ENCODE data around the gene SERPINA3.
"Not testable (repeated sequence)": the region's sequence is repeated elsewhere in the genome, so short reads cannot be mapped to it uniquely, and the experiment has no call there.

SERPINA3 gene

DNA sequence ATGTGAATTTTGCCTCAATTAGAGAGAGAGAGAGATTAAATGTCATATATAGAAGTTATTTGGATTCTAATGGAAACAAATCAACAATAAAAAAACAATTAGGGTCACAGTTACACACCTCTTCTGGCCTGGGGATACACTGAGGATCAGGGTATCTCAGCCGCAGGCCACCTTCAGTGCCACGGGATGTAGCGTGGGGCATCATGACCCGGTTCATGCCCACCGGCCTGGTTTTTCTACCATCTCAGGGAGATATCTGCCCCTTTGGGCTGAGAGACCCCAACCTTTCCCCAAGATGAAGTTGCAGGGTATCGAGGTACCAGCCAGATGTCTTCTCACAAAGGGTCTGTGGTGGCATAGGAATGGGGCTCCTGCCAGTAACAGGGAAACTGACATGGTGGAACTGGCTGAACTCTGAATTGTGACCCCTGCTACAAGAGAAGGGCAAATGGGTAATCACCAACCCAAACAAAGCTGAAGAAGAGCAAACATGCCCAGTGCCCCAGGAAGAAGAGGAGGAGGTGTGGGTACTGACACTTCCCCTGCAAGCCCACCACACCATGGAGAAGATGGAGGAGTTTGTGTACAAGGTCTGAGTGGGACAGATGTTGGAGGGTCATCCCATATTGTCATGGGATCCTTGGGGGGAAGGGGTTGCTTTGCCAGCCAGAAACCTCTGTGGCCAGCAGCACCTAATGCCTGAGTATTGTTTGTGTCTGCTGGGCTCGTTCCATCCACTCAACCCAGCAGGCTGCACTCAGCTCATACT lies 19.5 kb downstream of the SERPINA3 start:
- FAIRE-seq (no peak), DNase-seq (ENCODE audit: low spot score) (no peak)

DNA sequence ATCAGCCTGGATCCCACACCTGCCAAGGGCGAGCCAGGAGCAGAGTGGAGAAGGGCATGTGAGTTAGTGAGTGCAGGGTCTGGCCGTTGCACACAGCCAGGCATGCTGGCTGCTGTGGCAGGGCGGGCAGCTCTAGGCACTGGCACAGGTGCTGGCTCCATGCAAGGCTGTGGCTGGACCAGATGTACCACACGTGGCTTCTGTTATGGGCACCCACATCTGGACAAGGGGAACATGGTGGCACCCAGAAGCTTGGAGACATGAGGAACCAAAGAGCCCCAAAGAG lies 20.1 kb downstream of the SERPINA3 start:
- no peak for FAIRE-seq
- DNase-seq (ENCODE audit: low spot score), result no peak

DNA sequence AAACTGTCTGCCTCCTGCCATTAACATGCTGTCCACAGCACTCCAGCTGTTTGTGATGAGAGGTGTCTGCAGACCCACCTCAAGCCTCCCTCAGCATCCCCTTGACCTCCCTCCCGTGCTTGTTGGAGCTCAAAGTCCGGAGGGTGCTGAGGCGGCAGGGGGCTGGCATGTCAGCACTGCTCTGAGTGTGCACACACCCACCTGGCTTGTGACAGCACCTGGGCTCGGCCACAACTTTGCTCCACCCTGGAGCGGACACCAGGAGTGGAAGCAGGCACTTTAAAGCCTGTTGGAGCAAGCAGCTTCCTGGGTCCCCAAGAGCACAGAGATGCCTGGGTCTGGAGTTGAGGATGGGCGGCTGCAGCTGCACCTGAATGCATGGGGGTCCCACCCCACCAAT lies 20.9 kb downstream of the SERPINA3 start:
- no peak for DNase-seq (ENCODE audit: low spot score)
- FAIRE-seq, result no peak

DNA sequence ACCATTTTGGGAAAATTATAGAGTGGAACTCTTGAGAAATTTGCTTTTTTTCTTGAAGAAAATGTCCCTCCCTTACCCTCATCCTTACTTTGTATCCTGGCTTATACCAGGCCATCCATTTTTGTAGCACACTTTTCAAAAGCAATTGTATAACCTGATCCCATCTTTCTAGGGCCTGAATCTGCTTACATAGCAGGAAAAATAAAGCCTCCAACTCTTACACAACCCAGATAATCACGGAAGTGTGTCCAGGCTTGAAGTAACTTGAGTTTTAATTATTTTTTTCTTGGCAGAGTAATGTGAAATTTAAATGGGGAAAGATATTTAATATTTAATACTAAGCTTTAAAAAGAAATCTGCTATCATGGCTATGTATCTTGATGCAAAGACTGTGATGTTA lies 23.0 kb downstream of the SERPINA3 start:
- FAIRE-seq (no peak), DNase-seq (ENCODE audit: low spot score) (no peak)

DNA sequence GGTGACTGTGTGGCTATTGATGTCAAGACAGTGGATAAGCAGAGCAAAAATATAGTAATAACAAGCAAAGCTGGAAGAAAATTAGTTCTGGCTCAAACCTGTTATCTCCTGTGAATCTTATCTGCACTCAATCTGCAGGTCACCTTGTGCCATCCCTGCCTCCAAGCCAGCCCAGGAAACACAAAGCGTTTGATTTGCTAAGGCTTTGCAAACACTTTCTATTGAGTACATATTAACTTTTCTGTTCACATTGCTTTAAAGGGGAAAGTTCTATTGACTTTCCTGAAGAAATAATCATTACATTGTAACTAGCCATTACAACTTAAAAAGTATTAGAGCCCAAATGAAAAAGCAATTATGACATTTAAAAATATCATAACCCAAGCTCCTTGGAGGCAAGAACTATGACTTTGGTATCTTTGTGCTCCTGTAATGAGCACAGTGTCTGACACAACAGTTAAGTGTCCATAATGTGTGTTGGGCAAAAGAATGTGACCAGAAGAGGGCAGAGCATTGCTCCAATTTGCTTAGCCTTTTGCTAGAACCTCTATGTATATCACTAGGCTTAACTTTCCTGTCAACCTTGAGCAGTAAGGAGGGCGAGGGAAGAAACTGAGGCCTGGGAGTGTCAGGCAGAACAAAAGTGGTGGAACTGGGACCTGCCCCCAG lies 24.7 kb downstream of the SERPINA3 start:
- no peak for DNase-seq (ENCODE audit: low spot score)
- no peak for FAIRE-seq

DNA sequence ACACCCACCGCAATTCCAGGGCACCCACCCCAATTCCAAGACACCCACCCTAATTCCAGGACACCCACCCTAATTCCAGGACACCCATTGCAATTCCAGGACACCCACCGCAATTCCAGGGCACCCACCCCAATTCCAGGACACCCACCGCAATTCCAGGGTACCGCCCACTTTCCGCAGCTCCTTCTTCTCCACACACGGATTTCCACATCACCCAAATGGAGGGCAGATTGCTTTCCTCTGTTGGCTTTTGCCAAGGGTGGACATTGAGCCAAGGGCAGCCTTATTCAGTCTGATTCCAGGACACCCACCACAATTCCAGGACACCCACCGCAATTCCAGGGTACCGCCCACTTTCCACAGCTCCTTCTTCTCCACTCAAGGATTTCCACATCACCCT lies 25.6 kb downstream of the SERPINA3 start:
- FAIRE-seq; DNase-seq (ENCODE audit: low spot score): not testable (repeated sequence)

DNA sequence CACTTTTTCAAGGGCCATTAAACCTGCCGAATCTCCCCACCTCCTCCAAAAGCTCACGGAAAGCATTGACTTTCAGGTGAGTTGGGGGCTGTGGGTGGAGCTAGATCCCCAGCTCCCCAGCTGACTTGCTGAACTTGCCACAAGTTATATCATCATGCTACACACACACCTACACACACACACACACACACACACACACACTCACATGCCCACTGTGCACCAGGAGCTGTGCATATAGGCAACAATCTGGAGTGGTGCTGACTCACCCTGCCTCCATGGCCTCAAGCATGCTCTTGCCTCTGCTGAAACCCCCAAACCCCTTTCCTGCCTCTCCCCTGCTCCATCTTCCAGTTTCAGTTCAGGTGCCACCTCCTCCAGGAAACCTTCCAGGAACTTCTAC lies 26.1 kb downstream of the SERPINA3 start:
- no peak for DNase-seq (ENCODE audit: low spot score)
- FAIRE-seq, result no peak

DNA sequence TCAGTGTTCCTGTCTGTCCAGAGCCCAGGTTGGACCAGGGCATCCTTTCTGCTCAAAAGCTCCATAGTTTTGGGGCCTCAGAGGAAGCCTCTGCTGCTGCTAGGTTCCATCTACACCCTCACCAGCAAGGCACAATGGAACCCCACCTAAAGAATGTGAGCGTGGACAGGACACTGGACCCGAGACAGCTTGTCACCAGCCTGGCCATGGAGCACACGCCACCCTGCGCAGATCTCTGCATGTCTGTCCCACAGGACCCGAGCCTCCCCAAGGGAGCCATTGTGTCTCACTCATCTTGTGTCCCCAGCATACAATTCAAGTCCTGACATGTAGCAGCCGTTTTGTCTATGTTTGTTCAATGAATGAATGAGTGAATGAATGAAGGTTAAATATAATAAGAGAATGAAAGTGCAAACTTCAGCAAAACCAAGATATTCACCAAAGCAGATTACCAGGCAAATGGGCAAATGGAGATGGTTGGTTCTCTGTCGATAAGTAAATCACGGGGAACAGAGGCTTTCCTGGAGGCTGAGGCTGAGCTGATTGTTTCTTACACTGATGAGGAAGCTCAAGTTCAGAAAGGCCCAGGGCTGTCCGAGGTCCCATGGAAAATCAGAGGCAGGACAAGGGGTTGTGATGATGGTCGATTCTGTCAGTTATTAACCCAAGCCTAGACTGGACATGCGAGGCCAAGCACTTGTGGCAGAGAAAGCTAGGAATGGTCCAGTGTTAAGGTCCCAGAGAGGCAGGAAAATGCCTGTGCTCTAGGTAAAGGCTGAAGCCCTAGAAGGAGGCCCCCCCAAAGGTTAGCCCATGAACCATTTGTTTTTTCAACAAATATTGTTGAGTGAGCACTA lies 27.0 kb downstream of the SERPINA3 start:
- FAIRE-seq, result no peak

DNA sequence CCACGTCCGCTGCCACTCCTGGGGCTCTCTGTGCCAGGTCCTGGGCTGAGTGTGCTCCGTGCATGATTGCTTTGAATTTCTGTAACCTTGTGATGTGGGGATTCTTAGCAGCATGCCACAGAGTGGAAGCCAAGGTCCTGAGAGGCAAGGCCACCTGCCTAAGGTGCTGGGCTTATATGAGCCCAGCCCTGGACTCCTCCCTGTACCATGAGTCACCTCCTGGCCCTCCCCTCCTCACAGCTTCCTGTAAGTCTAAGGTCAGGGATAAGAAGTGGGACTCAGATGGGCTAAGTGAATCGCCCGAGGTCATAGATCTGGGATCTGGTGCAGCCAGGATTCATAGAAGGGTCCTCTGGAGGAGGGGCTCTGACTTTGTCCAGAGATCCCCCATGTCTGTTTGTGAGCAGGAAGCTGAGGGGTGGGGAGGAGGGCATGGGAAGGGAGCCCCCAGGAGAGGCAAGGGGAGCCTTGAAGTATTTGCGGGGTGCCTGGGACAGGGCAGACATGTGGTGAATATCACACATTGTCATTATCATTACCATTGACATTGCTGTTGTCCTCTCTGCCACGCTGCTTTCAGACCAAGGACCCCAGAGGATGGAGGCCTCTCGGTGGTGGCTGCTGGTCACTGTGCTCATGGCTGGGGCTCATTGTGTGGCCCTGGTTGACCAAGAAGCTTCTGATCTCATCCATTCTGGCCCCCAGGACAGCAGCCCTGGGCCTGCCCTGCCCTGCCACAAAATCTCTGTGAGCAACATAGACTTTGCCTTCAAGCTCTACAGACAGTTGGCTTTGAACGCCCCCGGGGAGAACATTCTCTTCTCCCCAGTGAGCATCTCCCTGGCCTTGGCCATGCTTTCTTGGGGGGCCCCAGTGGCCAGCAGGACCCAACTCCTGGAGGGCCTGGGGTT lies 28.8 kb downstream of the SERPINA3 start:
- DNase-seq (ENCODE audit: low spot score) (no peak), FAIRE-seq (no peak)

More for the DNA sequence above, 27.0 kb downstream of the SERPINA3 start:
- DNase-seq (ENCODE audit: low spot score), result no peak

DNA sequence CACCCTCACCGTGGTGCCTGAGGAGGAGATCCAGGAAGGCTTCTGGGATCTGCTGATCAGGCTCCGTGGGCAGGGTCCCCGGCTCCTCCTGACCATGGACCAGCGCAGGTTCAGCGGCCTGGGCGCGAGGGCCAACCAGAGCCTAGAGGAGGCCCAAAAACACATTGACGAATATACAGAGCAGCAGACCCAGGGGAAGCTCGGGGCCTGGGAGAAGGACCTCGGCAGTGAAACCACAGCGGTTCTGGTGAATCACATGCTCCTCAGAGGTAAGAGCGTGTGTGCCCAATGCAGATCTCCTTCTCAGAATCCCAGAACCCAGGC lies 29.4 kb downstream of the SERPINA3 start:
- DNase-seq (ENCODE audit: low spot score) (no peak), FAIRE-seq (no peak)

DNA sequence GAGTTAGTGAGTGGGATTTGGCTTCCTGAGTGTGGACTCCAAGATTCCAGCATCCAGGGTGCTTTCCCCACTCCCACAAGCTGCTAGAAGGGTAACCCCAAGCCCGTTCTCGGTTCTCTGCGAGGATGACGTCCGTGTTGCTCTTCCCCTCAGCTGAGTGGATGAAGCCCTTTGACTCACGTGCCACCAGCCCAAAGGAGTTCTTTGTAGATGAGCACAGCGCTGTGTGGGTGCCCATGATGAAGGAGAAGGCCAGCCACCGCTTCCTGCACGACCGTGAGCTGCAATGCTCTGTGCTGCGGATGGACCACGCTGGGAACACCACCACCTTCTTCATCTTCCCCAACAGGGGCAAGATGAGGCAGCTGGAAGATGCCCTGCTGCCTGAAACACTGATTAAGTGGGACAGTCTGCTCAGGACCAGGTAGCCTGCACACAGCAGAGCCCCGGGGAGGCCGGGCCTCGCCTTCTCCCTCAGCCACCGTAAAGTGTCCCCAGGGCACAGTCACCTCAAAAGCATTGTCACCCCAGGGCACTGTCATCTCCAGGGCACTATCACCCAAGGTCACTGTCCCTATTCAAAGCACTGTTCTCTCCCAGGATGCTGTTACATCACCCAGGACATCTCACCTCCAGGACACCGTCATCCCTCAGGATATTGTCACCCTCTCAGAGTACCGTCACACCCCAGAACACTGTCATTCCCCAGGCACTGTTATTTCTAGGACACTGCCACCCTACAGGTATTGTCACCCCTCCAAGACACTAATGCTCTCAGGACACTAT lies 31.3 kb downstream of the SERPINA3 start:
- DNase-seq (ENCODE audit: low spot score), result no peak
- no peak for FAIRE-seq

DNA sequence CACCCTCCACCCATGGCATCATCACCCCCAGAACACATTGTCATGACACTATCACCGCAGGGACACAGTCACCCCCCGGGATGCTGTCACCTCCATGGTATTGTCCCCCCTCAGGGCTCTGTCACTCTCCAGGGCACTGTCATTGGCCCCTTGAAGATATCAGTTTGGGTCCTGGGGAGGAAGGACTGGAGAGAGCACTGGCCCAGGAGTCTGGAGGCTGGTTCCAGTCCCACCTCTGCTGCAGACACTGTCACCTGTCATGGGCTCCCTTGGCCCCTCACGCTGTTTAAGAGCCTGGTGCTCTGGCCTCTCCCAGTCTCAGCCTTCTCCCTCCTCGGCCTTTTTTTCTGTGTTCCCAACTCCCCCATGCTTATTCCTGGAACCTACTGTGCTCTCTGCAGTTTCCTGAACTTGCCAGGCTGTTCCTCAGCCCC lies 31.9 kb downstream of the SERPINA3 start:
- DNase-seq (ENCODE audit: low spot score) (no peak), FAIRE-seq (no peak)

DNA sequence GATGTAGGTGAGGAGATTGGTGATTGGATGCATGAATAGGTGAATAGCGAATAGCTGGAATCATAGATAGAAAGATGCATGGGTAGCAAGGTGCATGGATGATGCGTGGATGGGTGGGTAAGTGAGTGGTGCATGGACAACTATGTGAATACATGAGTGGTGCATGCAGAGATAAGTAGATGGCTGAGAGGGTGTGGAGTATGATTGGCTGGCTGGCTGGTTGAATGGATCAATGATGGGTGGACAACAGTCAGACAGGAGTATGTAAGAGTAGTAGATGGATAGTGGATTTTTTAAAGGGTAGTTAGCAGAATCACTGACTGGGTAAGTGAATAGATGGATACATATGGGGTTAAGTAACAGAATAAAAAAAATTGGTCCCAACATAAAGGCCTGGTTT lies 33.9 kb downstream of the SERPINA3 start:
- DNase-seq (ENCODE audit: low spot score) (no peak), FAIRE-seq (no peak)

DNA sequence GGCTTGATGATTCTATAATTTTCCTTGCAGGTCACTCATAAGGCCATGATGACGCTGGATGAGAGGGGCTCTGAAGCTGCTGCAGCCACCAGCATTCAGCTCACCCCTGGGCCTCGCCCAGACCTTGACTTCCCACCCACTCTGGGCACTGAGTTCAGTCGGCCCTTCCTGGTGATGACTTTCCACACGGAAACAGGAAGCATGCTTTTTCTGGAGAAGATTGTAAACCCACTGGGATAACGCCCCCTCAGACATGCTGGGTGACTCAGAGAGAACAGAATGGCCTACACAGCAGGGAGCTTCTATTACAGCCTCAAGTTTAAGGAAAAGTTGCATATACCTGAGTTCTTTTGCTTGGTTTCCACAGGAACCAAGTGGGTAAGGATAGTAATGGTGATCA lies 34.3 kb downstream of the SERPINA3 start:
- FAIRE-seq, result no peak
- no peak for DNase-seq (ENCODE audit: low spot score)

DNA sequence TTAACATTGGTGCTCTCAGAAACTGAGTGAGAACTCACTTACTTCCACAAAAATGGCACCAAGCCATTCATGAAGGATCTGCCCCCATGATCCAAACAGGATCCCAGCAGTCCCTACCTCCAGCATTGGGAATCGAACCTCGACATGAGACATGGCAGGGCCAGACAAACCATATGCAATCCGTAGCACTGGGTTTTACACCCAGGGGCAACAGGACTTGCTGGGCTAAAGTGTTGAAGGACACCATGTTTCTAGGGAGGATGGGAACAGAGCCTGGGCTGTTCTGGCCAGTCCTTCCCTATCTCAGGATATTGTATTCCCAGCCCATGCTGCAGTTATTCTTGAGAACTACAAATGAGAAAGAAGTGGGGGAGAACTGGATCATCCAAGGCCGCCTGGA lies 36.6 kb downstream of the SERPINA3 start:
- no peak for FAIRE-seq

DNA sequence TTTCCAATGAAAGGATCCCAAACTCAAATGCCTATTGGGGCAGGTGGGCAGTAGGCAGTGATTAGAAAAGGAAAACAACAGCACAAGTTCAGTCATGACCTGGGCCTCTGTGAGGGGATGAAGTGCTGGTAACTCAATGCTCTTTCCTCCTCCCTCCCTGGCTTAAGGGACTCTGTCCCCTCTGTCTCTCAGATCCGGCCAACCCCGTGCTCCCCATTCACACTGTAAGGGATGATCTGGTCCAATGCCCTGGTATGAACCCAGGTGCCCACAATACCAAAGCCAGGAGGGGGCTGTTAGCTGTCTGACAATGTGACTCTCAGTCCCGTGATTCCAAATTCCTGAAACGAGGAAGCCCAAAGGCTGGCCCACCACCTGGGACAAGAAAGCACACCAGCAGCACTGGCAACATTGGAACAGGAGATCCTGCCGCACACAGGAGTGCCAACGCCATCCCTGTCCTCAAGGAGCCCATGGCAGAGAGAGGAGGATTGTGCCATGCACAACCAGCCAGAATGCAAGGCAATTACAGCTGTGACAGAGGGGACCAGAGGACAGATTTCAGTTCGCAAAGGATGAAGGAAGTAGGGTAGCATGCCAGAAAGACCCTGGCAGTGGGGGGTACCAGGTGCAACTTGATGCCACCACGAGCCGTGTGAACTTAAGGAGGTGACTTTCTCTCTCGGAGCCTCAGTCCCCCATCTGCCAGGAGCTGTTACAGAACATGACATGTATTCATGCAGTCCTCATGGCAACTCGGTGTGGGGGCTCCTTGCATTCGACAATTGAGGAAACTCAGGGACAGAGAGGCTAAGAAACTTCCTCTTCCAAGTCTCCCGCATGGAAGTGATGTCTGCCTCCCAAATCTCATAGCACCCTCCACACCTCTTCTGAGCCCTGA lies 37.6 kb downstream of the SERPINA3 start:
- no peak for DNase-seq (ENCODE audit: low spot score)
- FAIRE-seq, result no peak

More for the DNA sequence above, 36.6 kb downstream of the SERPINA3 start:
- DNase-seq (ENCODE audit: low spot score), result no peak

DNA sequence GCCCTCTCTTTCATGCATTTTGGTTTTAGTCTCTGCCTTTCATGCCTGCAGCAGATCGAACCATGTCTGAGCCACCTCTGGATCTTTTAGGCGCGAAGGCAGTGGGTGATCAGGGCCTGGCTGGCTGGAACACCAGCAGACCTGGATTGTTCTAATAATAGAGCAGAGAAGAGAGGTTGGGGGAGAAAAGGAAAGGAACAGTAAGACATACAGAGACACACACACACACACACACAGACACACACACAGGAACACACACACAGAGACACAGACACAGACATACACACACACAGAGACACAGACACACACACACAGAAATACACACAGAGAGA lies 38.2 kb downstream of the SERPINA3 start:
- FAIRE-seq, result no peak
- DNase-seq (ENCODE audit: low spot score), result no peak

DNA sequence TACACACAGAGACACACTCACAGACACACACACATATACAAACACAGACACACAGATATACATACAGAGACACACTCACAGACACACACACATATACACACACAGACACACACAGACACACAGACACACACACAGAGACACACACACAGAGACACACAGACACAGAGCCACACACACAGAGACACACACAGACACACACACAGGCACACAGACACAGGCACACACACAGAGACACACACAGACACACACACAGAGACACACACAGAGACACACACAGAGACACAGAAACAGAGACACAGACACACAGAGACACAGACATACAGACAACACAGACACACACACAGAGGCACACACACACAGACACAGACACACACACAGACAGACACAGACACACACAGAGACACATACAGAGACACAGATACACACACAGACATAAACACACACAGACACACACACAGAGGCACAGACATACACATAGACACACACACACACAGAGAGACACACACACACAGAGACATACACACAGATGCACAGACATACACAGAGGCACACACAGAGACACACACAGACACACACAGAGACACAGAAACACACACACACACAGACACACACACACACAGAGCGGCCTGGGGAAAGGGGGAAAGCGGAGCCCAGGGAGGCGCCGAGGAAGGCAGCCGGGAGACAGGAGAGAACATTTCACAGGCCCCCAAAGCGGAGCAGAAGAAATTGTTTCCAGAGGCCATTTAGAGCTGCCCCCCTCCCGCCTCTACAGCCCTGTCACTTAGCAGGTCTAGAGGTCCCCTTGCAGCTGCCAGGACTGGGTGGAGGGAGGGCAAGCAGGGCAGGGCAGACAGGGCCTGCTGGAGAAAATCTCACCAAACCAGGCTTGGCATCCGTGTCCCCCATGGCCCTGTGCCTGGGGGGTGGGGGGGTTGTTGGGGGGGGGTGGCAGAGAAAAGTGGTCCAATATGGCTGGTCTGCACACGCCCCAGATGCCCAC lies 38.9 kb downstream of the SERPINA3 start:
- FAIRE-seq (peak; percentile 95), DNase-seq (ENCODE audit: low spot score) (no peak)
